Metanephros (tissue), 1 donor: ENCODE results near the gene CDK4. TPM values are rescaled to one million over a fixed set of nuclear protein-coding genes. Genes with fewer than 3 reads are reported as not detected.

ENCODE experiments used
- total RNA-seq: library from RNA; depleted of rRNA; stranded (reverse); fragments of >200 nt; gene quantifications from one replicate; pipeline ENCODE4 v1.2.3, GENCODE V29; 2014

The CDK4 gene
- 87.5 TPM for total RNA-seq

DNA sequence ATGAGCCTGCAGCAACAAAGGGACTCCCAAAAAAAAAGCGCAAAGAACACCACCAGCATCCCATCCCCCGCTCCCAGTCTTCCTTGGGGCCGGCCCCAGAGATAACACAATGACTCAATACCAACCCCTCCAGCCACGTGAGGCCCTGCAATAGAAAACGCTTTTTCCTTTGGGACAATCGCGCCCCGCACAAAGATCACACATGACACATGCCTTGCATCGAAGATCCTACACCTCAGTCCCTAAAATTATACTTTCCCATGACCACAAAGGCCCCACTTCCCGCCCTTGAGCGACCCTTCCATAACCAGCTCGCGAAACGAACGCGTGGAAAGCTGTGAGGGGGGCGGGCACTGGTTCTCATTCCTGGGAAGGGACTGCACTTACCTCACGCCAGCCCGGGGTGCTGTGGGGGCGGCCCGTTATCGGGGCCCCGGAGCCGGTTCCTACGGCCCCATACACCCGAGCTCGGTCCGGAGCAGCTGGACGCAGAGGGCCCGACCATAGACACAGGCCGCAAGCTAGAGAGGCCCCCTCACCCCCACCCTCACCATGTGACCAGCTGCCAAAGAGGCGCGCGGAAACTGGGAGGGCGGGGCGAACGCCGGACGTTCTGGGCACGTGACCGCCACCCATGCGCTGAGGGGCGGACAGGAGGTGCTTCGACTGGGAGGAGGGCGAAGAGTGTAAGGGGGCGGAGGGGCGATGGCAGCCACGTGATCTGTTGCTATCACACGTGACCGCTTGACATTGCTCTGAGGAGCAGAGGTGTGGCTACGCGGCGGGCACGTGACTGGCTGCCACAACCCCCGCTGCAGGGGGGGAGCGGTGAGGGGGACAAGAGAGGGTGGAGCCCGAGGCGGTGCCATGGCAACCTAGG, at the start of gene CDK4:
Gene CDK4, minus strand, starts transcription at position 523 of the 880 bp plus-strand sequence. CDS start 593 bp downstream, outside the sequence.

GRCh38 chr12:57782608-57783465, 30.7 kb upstream of the CDK4 start, which contains the start of gene TSFM:
TSS of gene TSFM (plus strand) at chr12:57782787. CDS start at chr12:57782802, 15 bp downstream.

GRCh38 chr12:57772429-57773322, 20.6 kb upstream of the CDK4 start, which contains the start of gene EEF1AKMT3:
TSS of gene EEF1AKMT3 (plus strand) at chr12:57772614. CDS start at chr12:57772725, 111 bp downstream.

GRCh38 chr12:57771873-57772428, 19.8 kb upstream of the CDK4 start, which contains the start of gene METTL1:
TSS of gene METTL1 (minus strand) at chr12:57772105. CDS start at chr12:57772083, 22 bp downstream.

DNA sequence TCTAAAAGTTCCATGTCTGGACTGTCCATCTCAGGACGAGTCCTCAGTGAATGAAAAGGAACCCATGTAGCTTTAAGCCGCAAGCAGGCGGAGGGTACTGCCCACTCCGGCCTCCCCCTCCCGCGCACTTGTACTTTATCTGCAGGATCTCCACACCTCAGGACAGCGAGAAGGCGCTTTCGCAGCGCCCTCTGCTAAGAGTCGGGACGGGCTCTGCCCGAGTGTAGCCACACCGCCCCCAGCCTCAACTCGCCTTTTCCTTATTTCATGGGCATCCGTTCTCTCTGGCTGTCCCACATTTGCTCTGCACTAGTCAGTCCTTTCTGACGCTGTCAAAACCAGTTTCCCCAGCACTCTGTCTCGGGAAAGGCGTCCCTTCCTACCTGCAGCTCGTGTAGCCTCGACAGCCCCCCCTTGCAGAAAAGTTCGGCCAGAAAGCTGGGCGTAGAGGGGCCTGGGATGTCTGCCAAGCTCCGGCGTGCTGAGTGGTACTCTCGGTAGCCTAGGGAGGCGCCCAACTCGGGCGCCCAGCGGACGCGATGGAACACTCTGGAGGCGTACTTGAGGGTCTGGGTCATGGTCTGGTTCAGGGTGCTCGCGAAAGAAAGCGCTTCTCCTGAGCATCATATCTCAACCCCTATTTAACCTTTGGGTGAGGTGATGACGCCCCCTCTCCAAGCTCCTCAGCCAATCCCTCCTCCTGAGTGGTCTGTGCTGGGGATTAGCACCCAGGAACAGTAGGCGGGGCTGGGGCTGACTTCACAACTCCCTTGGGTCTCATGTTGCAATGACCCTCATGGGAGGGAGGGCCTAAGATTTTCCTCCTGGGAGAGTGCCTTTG, 14.6 kb upstream of the CDK4 start, which contains the start of gene CYP27B1:
Gene CYP27B1, minus strand, starts transcription at position 615 of the 841 bp plus-strand sequence. Its CDS starts 37 bp downstream, at position 578.

GRCh38 chr12:57754411-57755193, 2.5 kb upstream of the CDK4 start, which contains the start of gene MARCHF9:
TSS of gene MARCHF9 (plus strand) at chr12:57755103. CDS start at chr12:57755529, 426 bp downstream.

GRCh38 chr12:57744777-57745484, 7.2 kb downstream of the CDK4 start, which contains the start of gene TSPAN31:
TSS of gene TSPAN31 (plus strand) at chr12:57745039. CDS start at chr12:57745155, 116 bp downstream.

DNA sequence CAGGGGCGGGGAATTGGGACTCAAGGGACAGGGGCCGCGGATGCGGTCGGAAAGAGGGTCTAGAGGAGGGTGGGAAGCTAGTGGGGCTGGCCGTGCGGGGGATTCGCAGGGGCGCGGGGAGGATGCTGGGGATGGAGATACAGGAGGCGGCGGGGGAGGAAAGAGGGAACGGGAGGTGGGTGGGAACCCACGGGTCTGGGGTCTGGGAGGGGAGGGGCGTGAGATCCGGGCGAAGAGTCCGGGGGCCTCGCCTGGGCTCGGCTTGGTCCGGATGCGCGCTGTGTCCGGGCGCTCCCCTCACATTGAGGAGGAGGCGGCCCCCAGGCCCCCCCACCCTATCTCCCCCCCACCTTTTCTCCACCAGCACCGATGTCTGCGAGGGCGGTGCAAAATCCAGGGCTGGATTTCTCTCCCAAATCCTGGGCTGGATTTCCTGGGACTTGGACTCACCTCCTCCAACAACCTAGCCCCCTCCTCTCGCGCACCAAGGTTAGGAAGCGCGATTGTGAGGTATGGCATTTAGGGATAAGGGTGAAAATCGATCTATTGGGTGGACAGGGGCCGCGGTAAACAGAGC, 13.4 kb downstream of the CDK4 start, which contains the start of gene AGAP2:
Gene AGAP2, minus strand, starts transcription at position 82 of the 577 bp plus-strand sequence. CDS start 496 bp downstream, outside the sequence.

Other genes with a start within 250 kb of the CDK4 start
- gene DDIT3, start 231.8 kb downstream of the CDK4 start, total RNA-seq, result 45.3 TPM
- 32.7 TPM for gene MBD6, start 229.5 kb downstream of the CDK4 start, total RNA-seq
- 85.7 TPM for gene DCTN2, start 205.1 kb downstream of the CDK4 start, total RNA-seq
- gene KIF5A, start 202.3 kb downstream of the CDK4 start, total RNA-seq, result 0.35 TPM
- 22.2 TPM for gene PIP4K2C, start 161.1 kb downstream of the CDK4 start, total RNA-seq
- 44.4 TPM for gene DTX3, start 147.5 kb downstream of the CDK4 start, total RNA-seq
- gene ARHGEF25, start 140.9 kb downstream of the CDK4 start, total RNA-seq, result 29.2 TPM
- gene B4GALNT1, start 119.1 kb downstream of the CDK4 start, total RNA-seq, result 1.3 TPM
- gene OS9, start 58.2 kb downstream of the CDK4 start, total RNA-seq, result 124 TPM
- 2.9 TPM for gene AGAP2, start 13.6 kb downstream of the CDK4 start, total RNA-seq
- gene TSPAN31, start 7.3 kb downstream of the CDK4 start, total RNA-seq, result 41.7 TPM
- 8.9 TPM for gene MARCHF9, start 2.8 kb upstream of the CDK4 start, total RNA-seq
- 1.1 TPM for gene CYP27B1, start 14.8 kb upstream of the CDK4 start, total RNA-seq
- 10.3 TPM for gene METTL1, start 19.8 kb upstream of the CDK4 start, total RNA-seq
- gene EEF1AKMT3, start 20.3 kb upstream of the CDK4 start, total RNA-seq, result 11.1 TPM
- gene TSFM, start 30.5 kb upstream of the CDK4 start, total RNA-seq, result 15.0 TPM
- 5.0 TPM for gene AVIL, start 66.4 kb upstream of the CDK4 start, total RNA-seq
- 130 TPM for gene CTDSP2, start 94.4 kb upstream of the CDK4 start, total RNA-seq
- gene ATP23, start 189.3 kb upstream of the CDK4 start, total RNA-seq, result 18.0 TPM